GM19351 (cell line): ENCODE data around the gene ZNF319.
A peak's percentile ranks its signal among the peaks of the same experiment; 100 is the strongest.
"Not testable (repeated sequence)": the region's sequence is repeated elsewhere in the genome, so short reads cannot be mapped to it uniquely, and the experiment has no call there.

Experiments used
- ATAC-seq: cut with Tn5 transposase; IDR thresholded peaks from one replicate; pipeline ENCODE4 v1.9.1; 2021; ENCODE audit warnings: mild to moderate bottlenecking, moderate library complexity; ENCODE audit not compliant: unreplicated experiment

Gene ZNF319

GRCh38 chr16:58022601-58023371 lies 22.3 kb upstream of the ZNF319 start:
- no peak for ATAC-seq

- ATAC-seq: no peak
These were observed 21.4 kb upstream of the ZNF319 start for GRCh38 chr16:58021661-58022551.

- peak; percentile 57 for ATAC-seq
These were observed 20.4 kb upstream of the ZNF319 start for GRCh38 chr16:58020628-58021521.

- no peak for ATAC-seq
These were observed 19.5 kb upstream of the ZNF319 start for GRCh38 chr16:58019866-58020538.

- no peak for ATAC-seq
These were observed 18.3 kb upstream of the ZNF319 start for GRCh38 chr16:58018803-58019202.

GRCh38 chr16:58016840-58017446 lies 16.5 kb upstream of the ZNF319 start:
- no peak for ATAC-seq

GRCh38 chr16:58013201-58013956 lies 12.9 kb upstream of the ZNF319 start:
- no peak for ATAC-seq

GRCh38 chr16:58012481-58012880 lies 12.0 kb upstream of the ZNF319 start:
- no peak for ATAC-seq

- ATAC-seq: no peak
These were observed 11.2 kb upstream of the ZNF319 start for GRCh38 chr16:58011652-58012051.

- ATAC-seq: no peak
These were observed 10.4 kb upstream of the ZNF319 start for GRCh38 chr16:58010886-58011285.

GRCh38 chr16:58009856-58010416 lies 9.5 kb upstream of the ZNF319 start:
- no peak for ATAC-seq

- not testable (repeated sequence) for ATAC-seq
These were observed 4.3 kb upstream of the ZNF319 start for GRCh38 chr16:58004736-58005135.

- no peak for ATAC-seq
These were observed 2.5 kb upstream of the ZNF319 start for GRCh38 chr16:58002936-58003335.

- ATAC-seq: no peak
These were observed 1.9 kb upstream of the ZNF319 start for GRCh38 chr16:58002416-58002800.

GRCh38 chr16:58001781-58002415 lies 1.4 kb upstream of the ZNF319 start:
- no peak for ATAC-seq

GRCh38 chr16:58000706-58001676 lies 519 bp upstream of the ZNF319 start, which contains the start of gene USB1:
Gene USB1 (plus strand): TSS chr16:58001407. CDS start chr16:58001484, 77 bp downstream.
- peak; percentile 82 for ATAC-seq

GRCh38 chr16:57999366-57999970 lies 1.0 kb downstream of the ZNF319 start:
- ATAC-seq: no peak
